HCT116 (cell line): Measurements from ENCODE around the gene ABHD14A. TPM values are rescaled to one million over a fixed set of nuclear protein-coding genes. Genes with fewer than 3 reads are reported as not detected.

Experiments used
- ATAC-seq: fragments of 200-7000 bp; cut with Tn5 transposase; 2 replicates; pipeline ENCODE4 v1.9.1; 2020; ENCODE audit warnings: mild to moderate bottlenecking, moderate library complexity
- BruUV-seq: library from RNA; stranded (reverse); fragments of 400-500 nt; replicated peaks from 2 replicates; lab custom pipeline; 2021; lab: Mats Ljungman, UMichigan
- CTCF ChIA-PET: fragments of 300-600 bp; sonication (Branson Sonifier 250); formaldehyde crosslinking; loops from one replicate; lab custom pipeline; 2021; ENCODE audit warnings: antibody characterized with exemption; lab: Charles Lee
- POLR2A ChIA-PET: fragments of 300-600, 350-600 bp; sonication (Branson Sonifier 250); formaldehyde crosslinking; loops from one replicate; lab custom pipeline; 2021; ENCODE audit warnings: antibody characterized with exemption; lab: Charles Lee
- RAD21 ChIA-PET, 2 experiments: fragments of 300-600 bp; sonication (Branson Sonifier 250); formaldehyde crosslinking; loops; one replicate each; lab custom pipeline; 2023; ENCODE audit warnings: low total read pairs in 2 of 2; ENCODE audit not compliant: uncharacterized antibody in 2 of 2, unreplicated experiment in 2 of 2, low non-redundant PET in 1 of 2; lab: Charles Lee
- DNase-seq: peaks from one replicate; pipeline ENCODE4 v3.0.0-alpha.2; 2010; ENCODE audit warnings: low read depth, low spot score
- H2AFZ ChIP-seq: fragments of 200-600 bp; shearing (Covaris generic), sonication (generic); 2 replicates; pipeline ENCODE4 v1.6.1; 2017; ENCODE audit warnings: low read depth, mixed run types, mixed read lengths, antibody characterized with exemption, low read length; ENCODE audit not compliant: poor library complexity, severe bottlenecking
- H3K27ac ChIP-seq: 2 replicates; pipeline ENCODE4 v1.5.1; 2012; ENCODE audit warnings: low read depth, low read length
- H3K27me3 ChIP-seq: fragments of 200-600 bp; sonication (generic); 2 replicates; pipeline ENCODE4 v1.6.1; 2016; ENCODE audit warnings: mixed run types, low read length, mixed read lengths; ENCODE audit not compliant: insufficient read depth
- H3K36me3 ChIP-seq, 2 experiments: fragments of 200-500 bp in 1 of 2; fragments of 200-600 bp in 1 of 2; sonication (Bioruptor generic) in 1 of 2; sonication (generic) in 1 of 2; 2 replicates each; pipeline versions ENCODE4 v1.5.1 to v1.6.1; 2014 to 2016; ENCODE audit warnings: low read length in 2 of 2, inconsistent platforms in 1 of 2, mixed read lengths in 1 of 2, mixed run types in 1 of 2; ENCODE audit not compliant: insufficient read depth in 2 of 2, control insufficient read depth in 1 of 2
- H3K4me1 ChIP-seq, 2 experiments: fragments of 200-600 bp in 1 of 2; sonication (generic) in 1 of 2; 2 replicates each; pipeline versions ENCODE4 v1.5.1 to v1.6.1; 2012 to 2017; ENCODE audit warnings: low read length in 2 of 2, inconsistent platforms in 1 of 2, mild to moderate bottlenecking in 1 of 2, mixed read lengths in 1 of 2, mixed run types in 1 of 2, moderate library complexity in 1 of 2; ENCODE audit not compliant: insufficient read depth in 2 of 2, control insufficient read depth in 1 of 2
- H3K4me2 ChIP-seq: fragments of 200-600 bp; sonication (generic); 2 replicates; pipeline ENCODE4 v1.6.1; 2017; ENCODE audit warnings: mixed run types, low read length, mixed read lengths
- H3K4me3 ChIP-seq, 2 experiments: fragments of 200-600 bp in 1 of 2; sonication (generic) in 1 of 2; replicated peaks in 1 of 2; 2 replicates each; pipeline ENCODE4 v1.5.1; 2011 to 2016; ENCODE audit warnings: low read length in 2 of 2, control low read depth in 1 of 2, low read depth in 1 of 2, mild to moderate bottlenecking in 1 of 2, mixed read lengths in 1 of 2, mixed run types in 1 of 2
- H3K79me2 ChIP-seq: fragments of 200-600 bp; sonication (generic); 2 replicates; pipeline ENCODE4 v1.6.1; 2017; ENCODE audit warnings: mild to moderate bottlenecking, mixed run types, low read length, moderate library complexity, mixed read lengths; ENCODE audit not compliant: insufficient read depth
- H3K9ac ChIP-seq: fragments of 200-600 bp; sonication (generic); 2 replicates; pipeline ENCODE4 v1.6.1; 2016; ENCODE audit warnings: low read length, mixed read lengths
- H3K9me2 ChIP-seq: fragments of 200-600 bp; sonication (generic), shearing (Covaris generic); 2 replicates; pipeline ENCODE4 v1.6.1; 2017; ENCODE audit warnings: mixed run types, mild to moderate bottlenecking, moderate library complexity; ENCODE audit not compliant: insufficient read depth
- H3K9me3 ChIP-seq, 2 experiments: fragments of 200-500 bp in 1 of 2; fragments of 200-600 bp in 1 of 2; sonication (Bioruptor generic) in 1 of 2; sonication (generic) in 1 of 2; 2 replicates each; pipeline ENCODE4 v1.6.1; 2014 to 2017; ENCODE audit warnings: low read length in 2 of 2, mixed read lengths in 2 of 2, inconsistent platforms in 1 of 2, low read depth in 1 of 2, mild to moderate bottlenecking in 1 of 2, mixed run types in 1 of 2, moderate library complexity in 1 of 2; ENCODE audit not compliant: control insufficient read depth in 1 of 2, insufficient read depth in 1 of 2
- H4K20me1 ChIP-seq: fragments of 200-600 bp; sonication (generic), shearing (Covaris generic); 2 replicates; pipeline ENCODE4 v1.6.1; 2017; ENCODE audit warnings: mixed run types, mild to moderate bottlenecking, moderate library complexity; ENCODE audit not compliant: insufficient read depth
- ATF3 ChIP-seq: IDR thresholded peaks from 2 replicates; pipeline ENCODE4 v1.6.1; 2012
- CBX3 ChIP-seq: IDR thresholded peaks from 2 replicates; pipeline ENCODE4 v1.6.1; 2012; ENCODE audit warnings: low read depth
- EGR1 ChIP-seq: IDR thresholded peaks from 2 replicates; pipeline ENCODE4 v1.6.1; 2012; ENCODE audit warnings: low read depth
- MAX ChIP-seq: IDR thresholded peaks from 2 replicates; pipeline ENCODE4 v1.6.1; 2012
- REST ChIP-seq: IDR thresholded peaks from 2 replicates; pipeline ENCODE4 v1.6.1; 2012; ENCODE audit warnings: low read depth
- SP1 ChIP-seq: IDR thresholded peaks from 2 replicates; pipeline ENCODE4 v1.6.1; 2012; ENCODE audit warnings: low read depth
- ZBTB33 ChIP-seq: IDR thresholded peaks from 2 replicates; pipeline ENCODE4 v1.6.1; 2011; ENCODE audit warnings: mild to moderate bottlenecking, low read length, moderate library complexity; ENCODE audit not compliant: insufficient replicate concordance; ENCODE audit errors: extremely low read depth
- ZNF274 ChIP-seq: fragments of 200-500 bp; sonication (Bioruptor generic); IDR thresholded peaks from 2 replicates; pipeline ENCODE4 v1.6.1; 2014; ENCODE audit warnings: mild to moderate bottlenecking, low read depth, low read length, inconsistent platforms
- intact Hi-C: fragments of 100-400 bp; cut with micrococcal nuclease; formaldehyde crosslinking; loops from 2 replicates; pipeline ENCODE4 v1.10.0; 2022
- total RNA-seq: library from RNA; stranded (reverse); gene quantifications from one replicate; pipeline ENCODE4 v1.2.1, GENCODE V29; 2021; ENCODE audit not compliant: unreplicated experiment

Gene ABHD14A
- total RNA-seq, 1 experiment from 2014 or later: 11.6 TPM

GRCh38 chr3:51935886-51936755 lies 38.7 kb upstream of the ABHD14A start (continued):
- TF ChIP-seq REST: no peak
- no peak for TF ChIP-seq ZBTB33
- no peak for TF ChIP-seq SP1
- TF ChIP-seq EGR1: no peak

GRCh38 chr3:51937014-51937413 lies 37.9 kb upstream of the ABHD14A start:
- POLR2A ChIA-PET: no interaction called here
- Histone ChIP-seq H3K4me3 (no peak overlapping the region), H3K27ac (no peak overlapping the region), H3K36me3 (peaks cover 29 to 65% of the 10 kb centered on the region in 2 experiments), H3K79me2 (peaks cover 51% of the 10 kb centered on the region), H2AFZ (no peak overlapping the region), H3K9me2 (no peaks in the 10 kb centered on the region), H3K9me3 (no peaks in the 10 kb centered on the region), H3K4me1 (peaks cover 12% of the 10 kb centered on the region in 2 experiments), H3K4me2 (no peak overlapping the region), H3K9ac (no peak overlapping the region), H4K20me1 (0 out of 2 replicates have a peak, but pooled peaks cover 4% of the 10 kb centered on the region), H3K27me3 (no peaks in the 10 kb centered on the region)
- no peak for TF ChIP-seq MAX
- TF ChIP-seq CBX3: no peak
- no peak for TF ChIP-seq ZNF274
- TF ChIP-seq ATF3: no peak
- no peak for TF ChIP-seq EGR1
- RAD21 ChIA-PET: no interaction called here
- intact Hi-C loops: no loop called here
- CTCF ChIA-PET: no interaction called here
- no peak for ATAC-seq
- no peak for DNase-seq
- no TSS peak for BruUV-seq
